Right forelimb (tissue), 1 donor: ENCODE results near the gene NEIL3.
"Not testable (repeated sequence)": the region's sequence is repeated elsewhere in the genome, so short reads cannot be mapped to it uniquely, and the experiment has no call there.

Source experiments
- DNase-seq: peaks from one replicate; pipeline ENCODE4 v3.0.0-alpha.2; 2018

The NEIL3 gene

DNA sequence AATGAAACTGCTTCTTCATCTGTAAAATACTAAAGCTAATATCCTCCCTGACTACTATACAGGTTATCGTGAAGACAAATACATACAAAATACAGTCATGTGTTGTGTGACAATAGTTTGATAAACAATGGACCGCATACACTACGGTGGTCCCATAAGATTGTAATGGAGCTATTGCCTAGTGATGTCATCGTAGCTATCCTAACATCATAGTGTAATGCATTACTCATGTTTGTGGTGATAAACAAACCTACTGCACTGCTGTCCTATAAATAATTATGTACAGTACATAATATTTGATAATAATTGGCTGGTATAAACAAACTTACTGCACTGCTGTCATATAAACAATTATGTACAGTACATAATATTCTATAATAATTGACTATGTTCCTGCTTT lies 5.6 kb upstream of the NEIL3 start:
- no peak for DNase-seq

DNA sequence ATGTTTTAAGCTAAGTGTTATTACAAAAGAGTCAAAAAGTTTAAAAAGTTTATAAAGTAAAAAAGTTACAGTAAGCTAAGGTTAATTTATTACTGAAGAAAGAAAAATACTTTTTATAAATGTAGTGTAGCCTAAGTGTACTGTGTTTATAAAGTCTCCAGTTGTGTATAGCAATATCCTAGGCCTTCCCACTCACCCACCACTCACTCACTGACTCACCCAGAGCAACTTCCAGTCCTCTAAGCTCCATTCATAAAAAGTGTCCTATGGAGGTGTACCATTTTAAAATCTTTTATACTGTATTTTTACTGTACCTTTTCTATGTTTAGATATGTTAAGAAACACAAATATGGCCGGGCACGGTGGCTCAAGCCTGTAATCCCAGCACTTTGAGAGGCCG lies 4.8 kb upstream of the NEIL3 start:
- DNase-seq, result not testable (repeated sequence)

DNA sequence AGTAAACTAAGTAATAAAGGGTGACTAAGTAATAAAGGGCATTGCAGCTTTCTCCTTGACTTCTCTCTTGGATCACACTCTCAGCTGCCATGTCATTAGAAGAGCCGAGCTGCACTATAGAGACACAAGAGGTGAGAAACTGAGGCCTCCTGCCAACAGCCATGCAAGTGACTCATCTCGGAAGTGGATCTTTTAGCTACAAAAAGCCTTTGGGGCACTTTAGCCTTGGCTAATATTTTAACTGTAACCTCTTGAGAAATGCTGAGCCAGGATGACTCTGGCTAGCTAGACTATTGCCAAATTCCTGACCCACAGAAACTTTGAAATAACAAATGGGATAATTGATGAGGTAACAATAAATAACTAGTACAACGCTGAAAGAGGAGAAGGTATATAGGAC lies 1.5 kb upstream of the NEIL3 start:
- no peak for DNase-seq

DNA sequence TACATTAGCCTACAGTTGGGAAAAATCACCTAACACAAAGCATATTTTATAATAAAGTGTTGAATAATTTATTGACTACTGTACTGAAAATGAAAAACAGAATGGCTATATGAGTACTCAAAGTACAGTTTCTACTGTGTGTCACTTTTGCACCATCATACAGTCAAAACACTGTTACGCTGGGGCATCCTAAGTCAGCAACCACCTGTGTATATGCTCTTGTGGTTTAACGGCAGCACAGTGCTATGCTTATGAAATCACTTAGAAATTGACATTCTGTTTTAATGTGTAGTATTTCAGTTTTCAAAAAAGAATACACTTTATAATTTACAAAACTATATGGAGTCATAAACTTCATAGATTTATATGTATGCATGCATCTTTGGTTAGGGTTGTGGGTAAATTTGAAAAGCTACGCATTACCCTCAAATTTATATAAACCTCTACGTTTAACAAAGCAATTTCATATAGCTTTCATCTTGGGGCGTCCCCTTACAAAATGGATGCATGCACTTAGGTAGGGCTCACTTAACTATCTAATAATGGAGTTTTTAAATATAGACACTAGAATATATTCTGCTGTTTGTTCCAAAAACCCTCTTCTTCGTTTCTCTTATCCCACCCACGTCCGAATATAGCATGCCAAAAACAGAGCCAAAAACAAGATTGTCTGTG lies 690 bp upstream of the NEIL3 start:
- no peak for DNase-seq

DNA sequence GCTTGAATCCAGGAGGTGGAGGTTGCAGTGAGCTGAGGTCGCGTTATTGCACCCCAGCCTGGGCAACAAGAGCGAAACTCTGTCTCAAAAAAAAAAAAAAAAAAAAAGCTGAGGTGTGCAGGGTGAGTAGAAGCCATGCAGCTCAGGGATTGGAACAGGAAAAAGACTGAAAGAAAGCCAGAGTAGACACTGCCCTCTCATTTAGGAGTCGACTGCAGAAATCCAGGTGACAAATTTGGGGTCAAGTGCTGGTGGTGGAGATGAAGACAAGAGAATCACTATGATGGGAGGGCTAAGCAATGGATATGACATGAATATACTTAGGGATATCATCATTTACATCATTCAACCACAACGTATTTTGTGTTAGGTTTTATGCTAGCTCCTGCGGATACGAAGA lies 1.9 kb downstream of the NEIL3 start:
- DNase-seq, result no peak

DNA sequence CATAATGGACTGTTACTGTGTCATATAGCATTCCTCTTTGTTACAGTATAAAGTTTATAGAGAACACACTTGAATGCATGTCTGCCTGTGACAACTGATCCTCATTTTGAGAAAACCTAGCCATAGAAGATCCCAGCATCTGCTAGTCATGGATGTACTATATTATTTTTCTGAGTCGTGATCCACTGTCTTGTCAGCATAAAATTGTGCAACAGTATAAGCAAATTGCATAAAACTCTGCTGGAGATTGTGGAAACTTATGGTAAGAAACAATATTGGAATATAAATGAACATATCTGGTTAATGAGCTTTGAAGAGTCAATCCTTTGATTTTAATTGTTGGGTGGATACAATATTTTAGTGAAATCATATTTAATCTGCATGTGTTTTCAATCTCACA lies 3.6 kb downstream of the NEIL3 start:
- DNase-seq, result no peak

DNA sequence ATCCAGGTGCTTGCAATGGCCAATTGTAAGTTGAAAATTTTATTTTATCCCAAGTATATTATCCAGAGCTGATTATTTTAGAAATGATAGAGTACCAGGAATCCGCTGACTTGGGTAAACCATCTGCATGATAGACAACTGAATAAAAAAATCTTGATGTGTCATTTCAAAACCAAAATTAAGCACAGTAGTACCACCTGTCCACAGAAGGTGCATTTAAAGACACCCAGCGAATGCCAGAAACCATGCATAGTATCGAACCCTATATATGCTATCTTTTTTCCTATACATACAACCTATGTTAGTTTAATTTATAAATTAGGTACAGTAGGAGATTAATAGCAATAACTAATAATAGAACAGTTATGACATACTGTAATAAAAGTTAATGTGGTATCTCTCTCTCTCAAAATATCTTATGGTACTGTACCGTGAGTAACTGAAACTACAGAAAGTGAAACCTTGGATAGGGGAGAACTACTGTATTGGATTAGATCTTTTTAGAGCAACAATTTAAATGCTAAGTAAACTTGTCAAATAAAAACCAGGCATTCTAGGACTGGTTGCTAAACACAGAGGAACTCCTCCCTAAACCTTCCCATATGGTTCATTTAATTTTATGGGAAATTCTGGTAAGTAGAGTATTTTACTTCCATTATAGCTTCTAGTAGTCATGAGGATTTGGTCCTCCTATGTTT lies 6.2 kb downstream of the NEIL3 start:
- DNase-seq, result no peak

DNA sequence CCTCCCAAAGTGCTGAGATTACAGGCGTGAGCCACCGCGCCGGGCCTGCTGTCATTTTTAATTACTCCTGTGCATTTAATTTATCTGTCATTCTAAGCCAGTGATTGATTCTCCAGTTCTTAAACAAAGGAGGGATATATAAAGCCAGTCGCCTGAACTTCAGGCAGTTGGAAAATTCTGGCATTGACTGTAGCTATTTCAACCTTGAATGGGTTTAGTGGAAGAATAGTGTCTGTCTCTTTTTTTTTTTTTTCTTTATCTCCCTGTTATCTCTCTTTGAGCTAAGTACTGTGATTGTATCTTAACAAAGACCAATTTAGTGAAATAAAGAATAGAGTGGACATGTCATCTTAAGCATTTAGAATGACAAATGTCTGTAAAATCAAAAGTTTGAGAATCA lies 11.0 kb downstream of the NEIL3 start:
- no peak for DNase-seq

DNA sequence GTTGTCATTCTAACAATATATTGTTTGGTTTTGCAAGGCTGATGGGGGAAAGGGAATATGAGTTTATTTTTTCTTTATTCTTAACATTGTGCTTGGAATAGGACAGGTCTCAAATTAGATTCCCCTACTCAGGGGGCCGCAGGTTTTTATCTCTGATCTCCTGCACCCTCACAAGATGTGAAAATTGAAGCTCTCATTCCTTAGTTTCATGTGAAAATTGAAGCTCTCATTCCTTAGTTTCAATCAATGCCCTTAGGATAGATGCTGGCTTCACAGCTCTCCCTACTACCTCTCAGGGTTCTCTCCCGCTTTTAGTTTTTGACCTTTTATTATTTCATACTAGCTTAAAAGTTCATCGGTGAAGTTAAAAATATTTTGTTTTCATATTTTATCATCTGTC lies 12.0 kb downstream of the NEIL3 start:
- no peak for DNase-seq

DNA sequence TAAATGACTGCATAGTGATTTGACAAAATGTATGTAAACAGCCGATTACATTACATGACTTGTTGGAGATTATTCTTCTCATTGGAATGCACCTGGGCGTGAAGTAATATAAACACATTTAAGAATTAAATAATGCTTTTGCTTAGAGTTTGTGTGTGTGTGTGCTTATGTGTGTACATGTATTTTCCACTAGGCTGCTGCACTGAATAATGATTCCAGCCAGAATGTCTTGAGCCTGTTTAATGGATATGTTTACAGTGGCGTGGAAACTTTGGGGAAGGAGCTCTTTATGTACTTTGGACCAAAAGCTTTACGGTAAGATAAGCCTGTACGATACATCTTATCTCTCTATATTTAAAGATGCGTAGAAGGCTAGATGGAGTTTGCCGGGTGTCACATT lies 12.6 kb downstream of the NEIL3 start:
- DNase-seq, result no peak

DNA sequence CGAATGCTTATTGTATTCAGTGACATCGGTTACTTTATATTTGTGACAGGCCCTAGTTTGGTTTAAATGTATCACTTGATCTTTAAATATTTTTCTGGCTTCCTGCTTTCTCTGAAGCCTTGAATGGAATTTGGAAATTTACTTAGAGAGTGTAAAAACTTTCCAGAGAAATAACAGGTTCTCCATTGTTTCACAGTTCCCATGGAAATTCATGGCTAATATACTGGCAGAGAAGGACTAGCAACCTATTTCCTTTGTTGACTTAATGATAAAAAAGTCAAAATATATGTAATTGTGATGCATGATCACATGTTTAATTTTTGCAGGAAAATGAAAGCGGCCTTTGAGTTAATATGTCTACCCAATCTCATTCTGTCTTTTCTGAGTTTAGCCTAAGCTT lies 13.2 kb downstream of the NEIL3 start:
- no peak for DNase-seq

DNA sequence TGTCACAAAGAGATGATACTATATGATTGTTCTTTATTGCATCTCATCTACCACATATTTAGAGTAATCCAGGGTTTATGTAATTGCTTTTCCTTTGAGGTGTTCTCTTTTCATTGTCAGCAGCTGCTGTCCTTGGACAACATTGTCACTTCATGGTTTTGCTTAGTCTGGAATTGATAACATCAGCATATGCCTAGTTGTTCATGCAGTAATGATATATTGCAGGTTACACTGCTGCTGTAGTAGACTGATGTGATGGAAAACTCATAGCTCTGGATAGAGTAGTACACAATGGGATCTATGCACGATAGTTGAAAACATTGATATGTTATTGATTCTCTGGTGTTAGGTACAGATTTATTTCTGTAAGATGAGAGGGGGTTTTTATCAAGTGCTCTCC lies 13.7 kb downstream of the NEIL3 start:
- no peak for DNase-seq

DNA sequence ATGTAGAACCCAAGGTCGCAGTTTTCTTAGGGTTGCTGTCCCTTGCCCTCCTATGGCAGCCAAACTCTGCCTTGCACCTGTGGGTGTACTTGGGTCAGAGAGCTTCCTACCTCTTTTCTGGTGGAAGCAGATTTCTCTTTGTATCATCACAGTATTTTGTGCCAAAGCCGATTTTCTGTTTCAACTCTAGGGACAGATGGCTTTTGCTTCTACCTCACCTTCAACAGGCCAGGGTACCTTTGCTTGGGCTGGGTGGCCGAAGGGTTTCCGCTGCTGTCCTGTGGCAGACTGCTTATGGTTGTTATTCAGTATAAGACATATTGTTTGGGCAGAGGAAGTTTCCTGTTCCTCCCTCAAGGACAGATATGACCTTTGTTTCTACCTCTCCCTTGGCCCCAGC lies 22.4 kb downstream of the NEIL3 start:
- no peak for DNase-seq

DNA sequence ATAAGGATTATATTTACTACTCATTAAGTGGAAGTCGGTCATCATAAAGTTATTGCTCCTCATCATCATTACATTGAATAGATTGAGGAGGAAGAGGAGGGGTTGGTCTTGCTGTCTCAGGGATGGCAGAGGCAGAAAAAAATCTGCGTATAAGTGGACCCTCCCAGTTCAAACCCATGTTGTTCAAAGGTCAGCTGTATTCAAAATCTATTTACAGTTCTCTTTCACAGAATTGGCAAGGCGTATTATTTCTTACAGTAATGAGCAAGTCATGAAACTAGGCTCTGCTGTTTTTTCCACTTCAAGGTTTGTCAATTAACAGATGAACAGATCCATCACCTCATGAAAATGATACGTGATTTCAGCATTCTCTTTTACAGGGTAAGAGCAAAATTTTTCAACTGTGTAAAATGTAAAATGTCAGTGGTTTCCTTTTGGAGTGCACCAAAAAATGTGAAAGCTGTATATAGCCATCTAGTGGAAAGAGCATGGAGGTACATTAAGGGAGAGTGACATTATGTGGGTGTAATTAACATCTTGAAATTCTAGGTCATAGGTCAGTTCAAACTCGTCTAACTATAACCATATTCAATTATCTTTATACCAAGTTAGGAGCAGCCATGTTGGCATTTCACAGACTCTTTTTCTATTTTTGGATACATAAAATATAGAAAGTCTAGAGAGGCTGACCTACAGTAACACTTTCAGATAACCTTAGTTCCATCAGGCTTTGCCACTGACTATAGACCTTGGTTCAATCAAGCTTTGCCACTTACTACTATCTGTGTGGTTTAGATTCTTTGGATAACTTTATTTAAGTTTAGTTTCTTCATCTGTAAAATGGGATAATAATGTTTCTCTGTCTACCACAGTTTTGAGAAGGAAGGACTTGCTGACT lies 30.1 kb downstream of the NEIL3 start:
- no peak for DNase-seq

DNA sequence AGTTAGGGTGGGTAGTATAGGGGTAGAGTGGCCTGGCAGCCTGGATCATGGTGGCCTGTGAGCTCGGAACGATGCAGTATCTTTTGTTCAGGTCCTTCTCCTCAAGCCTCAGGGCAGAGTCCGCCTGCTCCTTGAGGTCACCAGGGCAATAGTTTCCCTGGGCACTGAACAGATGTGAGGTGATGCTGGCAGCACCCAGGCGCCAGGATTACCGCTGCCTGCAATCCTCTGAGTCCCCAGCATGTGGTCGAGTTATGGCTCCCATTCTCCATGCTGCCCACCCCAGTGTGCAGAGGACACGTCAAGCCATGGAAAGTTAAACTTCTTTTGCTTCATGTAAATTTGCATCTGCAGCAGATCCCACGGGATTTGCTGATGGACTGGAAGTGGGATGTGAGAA lies 38.7 kb downstream of the NEIL3 start:
- DNase-seq, result no peak

DNA sequence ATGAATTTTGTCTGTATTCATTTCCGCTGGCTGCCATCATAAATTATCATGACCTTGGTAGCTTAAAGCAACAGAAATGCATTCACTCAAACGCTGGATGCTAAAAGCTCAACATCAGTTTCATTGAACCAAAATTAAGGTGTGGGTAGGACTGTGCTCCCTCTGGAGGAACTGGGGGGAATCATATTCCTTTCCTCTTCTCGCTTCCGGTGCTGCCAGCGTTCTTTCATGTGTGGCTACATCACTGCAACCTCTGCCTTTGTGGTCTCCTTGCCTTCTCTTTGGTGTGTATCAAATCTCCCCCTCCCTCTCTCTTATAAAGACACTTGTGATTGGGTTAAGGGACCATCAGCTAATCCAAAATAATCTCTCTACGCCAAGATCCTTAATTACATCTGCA lies 39.5 kb downstream of the NEIL3 start:
- no peak for DNase-seq

DNA sequence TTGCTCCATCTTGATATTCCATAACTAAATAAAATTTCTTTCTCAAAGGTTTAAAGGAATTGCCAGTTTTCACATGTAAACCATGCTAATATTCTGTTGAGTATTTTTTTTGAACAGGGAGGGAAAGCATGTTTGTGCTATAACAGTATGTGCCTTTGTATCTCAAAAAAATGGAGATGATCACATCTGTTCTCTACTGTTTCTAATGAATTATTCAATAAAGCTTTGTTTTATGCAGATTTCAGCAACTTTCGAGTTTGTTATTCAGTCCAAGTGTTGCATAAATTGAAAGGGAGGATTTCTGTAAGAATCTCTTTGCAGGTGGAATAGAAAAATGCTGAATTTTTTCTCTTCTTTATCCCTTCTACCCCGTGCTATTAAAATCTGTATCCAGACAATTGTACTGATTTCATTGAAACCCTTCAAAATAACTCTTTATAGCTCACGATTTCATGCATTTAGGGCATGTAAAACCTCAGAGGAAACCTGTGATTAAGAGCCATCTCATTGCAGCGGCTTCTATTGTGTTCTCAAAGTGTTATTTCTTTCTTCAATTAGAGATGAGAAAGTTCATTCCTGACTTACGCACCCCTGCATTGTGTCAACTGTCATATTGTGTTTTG lies 42.1 kb downstream of the NEIL3 start:
- DNase-seq, result no peak

DNA sequence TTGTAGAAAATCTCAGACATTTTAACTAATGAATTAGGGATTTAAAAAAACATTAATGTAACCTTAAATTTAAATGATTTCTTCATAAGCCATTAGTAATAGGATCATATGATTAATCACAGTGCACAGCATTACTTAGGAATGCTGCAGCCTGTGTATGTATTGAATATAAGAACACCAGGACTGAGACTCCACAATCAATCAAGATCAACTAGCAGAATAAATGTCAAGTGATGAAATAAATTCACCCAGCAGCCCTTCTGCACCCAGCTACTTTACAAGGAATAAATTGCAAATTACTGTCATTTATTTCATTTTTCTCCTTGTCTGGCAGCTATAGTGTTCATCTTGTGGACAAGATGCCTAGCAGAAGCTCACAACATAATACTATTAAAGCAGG lies 46.5 kb downstream of the NEIL3 start:
- DNase-seq, result no peak

DNA sequence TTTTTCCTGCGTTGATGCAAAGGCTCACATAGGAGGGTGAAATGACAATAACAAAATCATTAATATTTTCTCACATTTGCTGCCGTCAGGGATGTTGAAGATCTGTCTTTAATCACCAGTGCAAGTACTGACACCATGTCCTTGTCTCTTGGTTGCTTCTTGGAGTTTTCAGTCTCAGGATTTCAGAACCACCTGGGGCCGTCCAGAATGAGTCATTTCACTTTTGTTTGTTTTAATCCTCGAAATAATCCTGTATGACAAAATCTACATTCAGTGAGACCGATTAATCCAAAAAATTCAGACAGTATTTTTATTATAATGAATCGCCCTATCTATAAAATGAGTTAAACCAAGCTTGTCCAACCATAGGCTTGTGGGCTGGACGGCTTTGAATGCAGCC lies 47.2 kb downstream of the NEIL3 start:
- no peak for DNase-seq

DNA sequence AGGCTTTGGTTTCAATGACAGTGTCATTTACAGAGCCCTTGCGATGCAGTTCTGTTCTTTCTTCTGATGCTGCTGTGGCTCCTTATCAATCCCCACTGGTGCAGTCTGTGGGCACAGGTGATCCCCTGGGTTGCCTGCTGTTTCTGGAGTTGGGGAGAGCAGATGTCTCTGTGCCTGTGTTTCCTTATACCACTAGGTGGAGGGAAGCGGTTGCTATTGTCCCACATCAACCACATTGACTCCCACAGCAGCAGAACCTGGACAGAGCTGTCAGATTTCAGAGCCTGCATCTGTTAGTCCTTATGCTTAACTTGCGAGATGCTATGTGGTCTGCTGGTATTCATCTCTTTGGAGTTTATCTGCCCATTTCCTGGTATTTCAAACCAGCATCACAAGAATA lies 57.7 kb downstream of the NEIL3 start:
- no peak for DNase-seq

DNA sequence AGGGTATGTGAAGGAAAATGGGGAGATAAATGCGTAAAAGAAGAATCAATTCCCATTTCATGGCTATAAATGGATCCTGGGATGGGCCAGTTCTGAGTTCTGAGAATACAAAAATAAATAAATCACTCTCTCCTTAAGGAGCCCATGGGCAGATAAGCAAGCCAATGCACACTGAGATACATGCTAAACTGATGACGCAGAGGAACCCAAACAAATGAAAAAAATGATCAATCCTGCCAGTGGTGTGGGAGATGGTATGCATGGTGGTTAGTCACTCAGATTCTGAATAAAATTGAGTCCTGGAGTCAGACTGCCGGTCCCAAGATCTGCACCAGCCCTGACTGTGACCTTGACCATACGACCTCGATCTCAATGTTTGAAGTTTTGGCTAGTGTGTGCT lies 59.7 kb downstream of the NEIL3 start:
- DNase-seq, result no peak

DNA sequence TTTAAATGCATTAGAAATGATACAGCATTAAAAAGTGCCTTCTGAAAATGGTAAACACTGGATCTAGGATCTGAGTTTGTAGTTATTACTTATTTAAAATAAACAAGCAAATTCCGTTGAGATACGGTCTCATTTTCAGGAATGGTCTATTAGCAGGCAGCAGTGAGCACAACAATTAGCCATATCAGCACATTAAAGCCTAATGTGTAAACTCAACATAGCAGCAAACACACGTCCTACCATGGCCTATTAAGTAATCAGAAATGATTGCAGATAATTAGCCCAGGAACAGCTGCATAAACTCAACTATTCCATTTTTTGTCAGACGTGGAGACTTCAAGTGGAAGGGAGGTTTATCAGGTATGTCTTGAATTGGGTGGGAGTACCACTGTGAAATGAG lies 61.8 kb downstream of the NEIL3 start:
- no peak for DNase-seq

DNA sequence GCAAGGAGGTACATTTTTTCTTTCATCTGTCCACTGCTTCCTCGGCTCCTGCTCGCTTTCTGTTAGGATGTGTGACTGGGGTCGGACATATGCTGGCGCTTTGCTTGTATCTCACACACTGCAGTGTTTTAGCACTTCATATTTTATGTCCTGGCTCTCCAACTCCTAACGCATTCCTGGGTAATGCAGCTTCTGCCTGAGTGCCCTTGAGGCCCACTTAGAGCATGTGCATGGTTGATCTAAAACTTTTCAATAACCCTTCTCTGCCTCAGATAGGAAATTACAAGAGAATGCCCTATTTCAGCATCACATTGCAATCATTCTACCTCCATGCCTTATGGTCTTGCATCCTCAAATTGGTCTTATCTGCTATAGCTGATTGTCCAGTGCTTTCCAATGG lies 65.3 kb downstream of the NEIL3 start:
- no peak for DNase-seq

DNA sequence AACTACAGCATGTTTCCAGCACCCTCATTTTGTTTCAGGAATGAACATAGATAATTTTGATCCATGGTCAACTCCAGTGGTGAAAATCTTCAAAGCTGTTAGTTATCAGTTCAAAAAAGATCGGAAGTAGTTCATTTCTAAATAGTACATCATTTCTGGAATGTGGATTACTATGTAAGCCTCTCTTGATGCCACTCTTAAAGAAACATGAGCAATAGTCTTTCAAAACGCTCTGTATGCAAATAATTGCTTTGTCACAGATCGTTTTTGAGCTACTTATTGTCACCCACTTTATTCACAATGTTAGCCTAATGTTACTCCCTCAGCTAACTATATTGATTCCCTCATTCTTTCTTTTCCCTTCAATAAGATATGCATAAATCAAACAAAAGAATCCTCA lies 65.7 kb downstream of the NEIL3 start:
- no peak for DNase-seq
